Activated T-helper 1 cell treated with anti-CD3 and anti-CD28 coated beads, Interleukin-12 subunit alpha, Interleukin-12 subunit beta, Interleukin-2, Interleukin-4 antibody, amounts not matched to agents 30 ng/mL and 10 ng/mL and 1 ng/mL, durations not matched to agents 14 hours and 24 hours and 36 hours (primary cell): ENCODE results near the gene SERPINA5. TPM values are rescaled to one million over a fixed set of nuclear protein-coding genes. Genes with fewer than 3 reads are reported as not detected.

Experiments used
- total RNA-seq: library from RNA; stranded (reverse); gene quantifications from 2 replicates; pipeline ENCODE4 v1.2.3, GENCODE V29; 2022

Gene SERPINA5
- total RNA-seq, 1 donor from 2014 or later: not detected

Other genes with a start within 250 kb of the SERPINA5 start
- not detected in 2 replicates for gene SERPINA2, start 214.7 kb upstream of the SERPINA5 start, total RNA-seq
- gene SERPINA1, start 192.8 kb upstream of the SERPINA5 start, total RNA-seq: 0.12 TPM in 1 of 2 replicates, not detected in the other
- gene SERPINA11, start 128.6 kb upstream of the SERPINA5 start, total RNA-seq: not detected in 2 replicates
- gene SERPINA9, start 105.2 kb upstream of the SERPINA5 start, total RNA-seq: not detected in 2 replicates
- not detected in 2 replicates for gene SERPINA12, start 72.0 kb upstream of the SERPINA5 start, total RNA-seq
- not detected in 2 replicates for gene SERPINA4, start 20.0 kb upstream of the SERPINA5 start, total RNA-seq
- not detected in 2 replicates for gene SERPINA3, start 31.0 kb downstream of the SERPINA5 start, total RNA-seq
- not detected in 2 replicates for gene GSC, start 188.7 kb downstream of the SERPINA5 start, total RNA-seq